ENCODE results near the gene TPK1.

The TPK1 gene

GRCh38 chr7:144826208-144826607 is 9.6 kb downstream of the TPK1 start:
- Histone ChIP-seq H3K36me3 (ENCODE audit: control insufficient read depth, insufficient read depth, low read length) (no peaks in the 10 kb centered on the region), H3K9me3 (ENCODE audit: control insufficient read depth, low read length) (no peaks in the 10 kb centered on the region), H3K27ac (ENCODE audit: insufficient read depth, low read depth, low read length, poor library complexity, severe bottlenecking) (no peak overlapping the region), H3K4me1 (ENCODE audit: control insufficient read depth, insufficient read depth, low read length) (no peaks in the 10 kb centered on the region), H3K27me3 (ENCODE audit: control insufficient read depth, insufficient read depth, low read length, poor library complexity, severe bottlenecking) (no peaks in the 10 kb centered on the region), H3K4me3 (ENCODE audit: insufficient read depth, low read depth, low read length) (no peak overlapping the region)

- no peaks in the 10 kb centered on the region for H3K4me1 ChIP-seq (ENCODE audit: control insufficient read depth, insufficient read depth, low read length)
- H3K27ac ChIP-seq (ENCODE audit: insufficient read depth, low read depth, low read length, poor library complexity, severe bottlenecking), result no peak overlapping the region
- H3K27me3 ChIP-seq (ENCODE audit: control insufficient read depth, insufficient read depth, low read length, poor library complexity, severe bottlenecking), result no peaks in the 10 kb centered on the region
- H3K4me3 ChIP-seq (ENCODE audit: insufficient read depth, low read depth, low read length), result no peak overlapping the region
- H3K36me3 ChIP-seq (ENCODE audit: control insufficient read depth, insufficient read depth, low read length), result no peaks in the 10 kb centered on the region
- no peaks in the 10 kb centered on the region for H3K9me3 ChIP-seq (ENCODE audit: control insufficient read depth, low read length)
- 92 to 94% methylated on average over 2 of the region's 3 CpGs for WGBS, 2 experiments
These were observed 11.5 kb downstream of the TPK1 start for GRCh38 chr7:144824360-144824759.

- 87 to 89% methylated on average over 3 of the region's 3 CpGs for WGBS, 2 experiments
- Histone ChIP-seq H3K4me1 (ENCODE audit: control insufficient read depth, insufficient read depth, low read length) (no peaks in the 10 kb centered on the region), H3K9me3 (ENCODE audit: control insufficient read depth, low read length) (no peaks in the 10 kb centered on the region), H3K27ac (ENCODE audit: insufficient read depth, low read depth, low read length, poor library complexity, severe bottlenecking) (no peak overlapping the region), H3K27me3 (ENCODE audit: control insufficient read depth, insufficient read depth, low read length, poor library complexity, severe bottlenecking) (no peaks in the 10 kb centered on the region), H3K4me3 (ENCODE audit: insufficient read depth, low read depth, low read length) (no peak overlapping the region), H3K36me3 (ENCODE audit: control insufficient read depth, insufficient read depth, low read length) (no peaks in the 10 kb centered on the region)
These were observed 13.6 kb downstream of the TPK1 start for GRCh38 chr7:144822223-144822622.

- Histone ChIP-seq H3K27ac (ENCODE audit: insufficient read depth, low read depth, low read length, poor library complexity, severe bottlenecking) (no peak overlapping the region), H3K9me3 (ENCODE audit: control insufficient read depth, low read length) (no peaks in the 10 kb centered on the region), H3K4me1 (ENCODE audit: control insufficient read depth, insufficient read depth, low read length) (no peaks in the 10 kb centered on the region), H3K36me3 (ENCODE audit: control insufficient read depth, insufficient read depth, low read length) (no peaks in the 10 kb centered on the region), H3K4me3 (ENCODE audit: insufficient read depth, low read depth, low read length) (no peak overlapping the region), H3K27me3 (ENCODE audit: control insufficient read depth, insufficient read depth, low read length, poor library complexity, severe bottlenecking) (no peaks in the 10 kb centered on the region)
- WGBS, 2 experiments, result 92 to 97% methylated on average over 4 of the region's 4 CpGs
These were observed 14.8 kb downstream of the TPK1 start for GRCh38 chr7:144821067-144821466.

- H3K9me3 ChIP-seq (ENCODE audit: control insufficient read depth, low read length), result no peaks in the 10 kb centered on the region
- no peak overlapping the region for H3K4me3 ChIP-seq (ENCODE audit: insufficient read depth, low read depth, low read length)
- H3K27ac ChIP-seq (ENCODE audit: insufficient read depth, low read depth, low read length, poor library complexity, severe bottlenecking), result no peak overlapping the region
- no peaks in the 10 kb centered on the region for H3K36me3 ChIP-seq (ENCODE audit: control insufficient read depth, insufficient read depth, low read length)
- no peaks in the 10 kb centered on the region for H3K4me1 ChIP-seq (ENCODE audit: control insufficient read depth, insufficient read depth, low read length)
- no peaks in the 10 kb centered on the region for H3K27me3 ChIP-seq (ENCODE audit: control insufficient read depth, insufficient read depth, low read length, poor library complexity, severe bottlenecking)
These were observed 15.3 kb downstream of the TPK1 start for GRCh38 chr7:144820552-144820951.

GRCh38 chr7:144819566-144819965 is 16.3 kb downstream of the TPK1 start:
- H3K27ac ChIP-seq (ENCODE audit: insufficient read depth, low read depth, low read length, poor library complexity, severe bottlenecking), result no peak overlapping the region
- H3K27me3 ChIP-seq (ENCODE audit: control insufficient read depth, insufficient read depth, low read length, poor library complexity, severe bottlenecking), result no peaks in the 10 kb centered on the region
- H3K36me3 ChIP-seq (ENCODE audit: control insufficient read depth, insufficient read depth, low read length), result no peaks in the 10 kb centered on the region
- H3K4me3 ChIP-seq (ENCODE audit: insufficient read depth, low read depth, low read length), result no peak overlapping the region
- H3K4me1 ChIP-seq (ENCODE audit: control insufficient read depth, insufficient read depth, low read length), result no peaks in the 10 kb centered on the region
- H3K9me3 ChIP-seq (ENCODE audit: control insufficient read depth, low read length), result no peaks in the 10 kb centered on the region
- WGBS, 2 experiments, result 95 to 98% methylated on average over 1 of the region's 1 CpG

GRCh38 chr7:144818511-144818910 is 17.3 kb downstream of the TPK1 start:
- Histone ChIP-seq H3K9me3 (ENCODE audit: control insufficient read depth, low read length) (no peaks in the 10 kb centered on the region), H3K4me3 (ENCODE audit: insufficient read depth, low read depth, low read length) (no peak overlapping the region), H3K36me3 (ENCODE audit: control insufficient read depth, insufficient read depth, low read length) (no peaks in the 10 kb centered on the region), H3K27me3 (ENCODE audit: control insufficient read depth, insufficient read depth, low read length, poor library complexity, severe bottlenecking) (no peaks in the 10 kb centered on the region), H3K4me1 (ENCODE audit: control insufficient read depth, insufficient read depth, low read length) (no peaks in the 10 kb centered on the region), H3K27ac (ENCODE audit: insufficient read depth, low read depth, low read length, poor library complexity, severe bottlenecking) (no peak overlapping the region)
- WGBS, 2 experiments, result 90 to 93% methylated on average over 4 of the region's 4 CpGs

- Histone ChIP-seq H3K4me1 (ENCODE audit: control insufficient read depth, insufficient read depth, low read length) (no peaks in the 10 kb centered on the region), H3K4me3 (ENCODE audit: insufficient read depth, low read depth, low read length) (no peak overlapping the region), H3K27me3 (ENCODE audit: control insufficient read depth, insufficient read depth, low read length, poor library complexity, severe bottlenecking) (no peaks in the 10 kb centered on the region), H3K9me3 (ENCODE audit: control insufficient read depth, low read length) (no peaks in the 10 kb centered on the region), H3K36me3 (ENCODE audit: control insufficient read depth, insufficient read depth, low read length) (no peaks in the 10 kb centered on the region), H3K27ac (ENCODE audit: insufficient read depth, low read depth, low read length, poor library complexity, severe bottlenecking) (no peak overlapping the region)
- WGBS, 2 experiments, result 96 to 99% methylated on average over 3 of the region's 3 CpGs
These were observed 18.9 kb downstream of the TPK1 start for GRCh38 chr7:144817001-144817400.

GRCh38 chr7:144814299-144814698 is 21.6 kb downstream of the TPK1 start:
- Histone ChIP-seq H3K4me1 (ENCODE audit: control insufficient read depth, insufficient read depth, low read length) (no peaks in the 10 kb centered on the region), H3K36me3 (ENCODE audit: control insufficient read depth, insufficient read depth, low read length) (no peaks in the 10 kb centered on the region), H3K27me3 (ENCODE audit: control insufficient read depth, insufficient read depth, low read length, poor library complexity, severe bottlenecking) (no peaks in the 10 kb centered on the region), H3K27ac (ENCODE audit: insufficient read depth, low read depth, low read length, poor library complexity, severe bottlenecking) (no peak overlapping the region), H3K9me3 (ENCODE audit: control insufficient read depth, low read length) (no peaks in the 10 kb centered on the region), H3K4me3 (ENCODE audit: insufficient read depth, low read depth, low read length) (no peak overlapping the region)
- 94 to 96% methylated on average over 1 of the region's 1 CpG for WGBS, 2 experiments

- Histone ChIP-seq H3K27me3 (ENCODE audit: control insufficient read depth, insufficient read depth, low read length, poor library complexity, severe bottlenecking) (no peaks in the 10 kb centered on the region), H3K4me1 (ENCODE audit: control insufficient read depth, insufficient read depth, low read length) (no peaks in the 10 kb centered on the region), H3K4me3 (ENCODE audit: insufficient read depth, low read depth, low read length) (no peak overlapping the region), H3K27ac (ENCODE audit: insufficient read depth, low read depth, low read length, poor library complexity, severe bottlenecking) (no peak overlapping the region), H3K9me3 (ENCODE audit: control insufficient read depth, low read length) (no peaks in the 10 kb centered on the region), H3K36me3 (ENCODE audit: control insufficient read depth, insufficient read depth, low read length) (no peaks in the 10 kb centered on the region)
- 94% methylated on average over 2 to 4 of the region's 5 CpGs for WGBS, 2 experiments
These were observed 23.2 kb downstream of the TPK1 start for GRCh38 chr7:144812379-144813283.
